Neural crest cell (in vitro differentiated cells): ENCODE data around the gene CSE1L. TPM values are rescaled to one million over a fixed set of nuclear protein-coding genes. Genes with fewer than 3 reads are reported as not detected.
A peak's percentile ranks its signal among the peaks of the same experiment; 100 is the strongest.

Experiments used
- DNase-seq: peaks from one replicate; pipeline ENCODE4 v3.0.0; 2021; ENCODE audit warnings: low read depth, mixed read lengths, low spot score
- H3K27ac Mint-ChIP-seq: one replicate; pipeline ENCODE4 v1.8.0; 2021; ENCODE audit warnings: mild to moderate bottlenecking, mixed read lengths; ENCODE audit not compliant: unreplicated experiment
- H3K27me3 Mint-ChIP-seq: 2 replicates; pipeline ENCODE4 v1.8.0; 2021; ENCODE audit warnings: low read depth, mild to moderate bottlenecking, mixed read lengths
- H3K36me3 Mint-ChIP-seq: 2 replicates; pipeline ENCODE4 v1.8.0; 2021; ENCODE audit warnings: low read depth, mild to moderate bottlenecking, mixed read lengths
- H3K4me1 Mint-ChIP-seq: 2 replicates; pipeline ENCODE4 v1.8.0; 2021; ENCODE audit warnings: mixed read lengths
- H3K4me3 Mint-ChIP-seq: one replicate; pipeline ENCODE4 v1.8.0; 2021; ENCODE audit warnings: mild to moderate bottlenecking, mixed read lengths
- H3K9me3 Mint-ChIP-seq: 2 replicates; pipeline ENCODE4 v1.8.0; 2021; ENCODE audit warnings: mixed read lengths
- long read RNA-seq: library from polyadenylated mRNA; unstranded; transcript quantifications from one replicate; pipeline ENCODE4 v2.0.0, GENCODE V29; 2020
- total RNA-seq: library from RNA; stranded (reverse); gene quantifications from 2 replicates; pipeline ENCODE4 v1.2.1, GENCODE V29; 2021
- TF ChIP-seq, protein P1 (sequence below): fragments of 200-600 bp; sonication (generic); conservative IDR thresholded peaks from 2 replicates; pipeline ENCODE4 v1.5.0; 2021; ENCODE audit warnings: antibody characterized with exemption, mild to moderate bottlenecking

Gene CSE1L, protein sequence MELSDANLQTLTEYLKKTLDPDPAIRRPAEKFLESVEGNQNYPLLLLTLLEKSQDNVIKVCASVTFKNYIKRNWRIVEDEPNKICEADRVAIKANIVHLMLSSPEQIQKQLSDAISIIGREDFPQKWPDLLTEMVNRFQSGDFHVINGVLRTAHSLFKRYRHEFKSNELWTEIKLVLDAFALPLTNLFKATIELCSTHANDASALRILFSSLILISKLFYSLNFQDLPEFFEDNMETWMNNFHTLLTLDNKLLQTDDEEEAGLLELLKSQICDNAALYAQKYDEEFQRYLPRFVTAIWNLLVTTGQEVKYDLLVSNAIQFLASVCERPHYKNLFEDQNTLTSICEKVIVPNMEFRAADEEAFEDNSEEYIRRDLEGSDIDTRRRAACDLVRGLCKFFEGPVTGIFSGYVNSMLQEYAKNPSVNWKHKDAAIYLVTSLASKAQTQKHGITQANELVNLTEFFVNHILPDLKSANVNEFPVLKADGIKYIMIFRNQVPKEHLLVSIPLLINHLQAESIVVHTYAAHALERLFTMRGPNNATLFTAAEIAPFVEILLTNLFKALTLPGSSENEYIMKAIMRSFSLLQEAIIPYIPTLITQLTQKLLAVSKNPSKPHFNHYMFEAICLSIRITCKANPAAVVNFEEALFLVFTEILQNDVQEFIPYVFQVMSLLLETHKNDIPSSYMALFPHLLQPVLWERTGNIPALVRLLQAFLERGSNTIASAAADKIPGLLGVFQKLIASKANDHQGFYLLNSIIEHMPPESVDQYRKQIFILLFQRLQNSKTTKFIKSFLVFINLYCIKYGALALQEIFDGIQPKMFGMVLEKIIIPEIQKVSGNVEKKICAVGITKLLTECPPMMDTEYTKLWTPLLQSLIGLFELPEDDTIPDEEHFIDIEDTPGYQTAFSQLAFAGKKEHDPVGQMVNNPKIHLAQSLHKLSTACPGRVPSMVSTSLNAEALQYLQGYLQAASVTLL
- total RNA-seq: 186 and 196 TPM in 2 replicates
- long read RNA-seq, transcript CSE1L-201 (25 exons, 3,553 nt): major isoform, 142 of 247 reads
- long read RNA-seq, partial matches to known transcripts: 84 of 247 reads
- long read RNA-seq, other reads (novel, unspliced or antisense): 21 of 247 reads

- H3K36me3 Mint-ChIP-seq: peaks cover 12% of the 10 kb centered on the region
- peaks cover 34% of the 10 kb centered on the region for H3K4me1 Mint-ChIP-seq
- no peaks in the 10 kb centered on the region for H3K9me3 Mint-ChIP-seq
- DNase-seq: peak; percentile 94
- no peaks in the 10 kb centered on the region for H3K27me3 Mint-ChIP-seq
- TF ChIP-seq, protein P1, sequence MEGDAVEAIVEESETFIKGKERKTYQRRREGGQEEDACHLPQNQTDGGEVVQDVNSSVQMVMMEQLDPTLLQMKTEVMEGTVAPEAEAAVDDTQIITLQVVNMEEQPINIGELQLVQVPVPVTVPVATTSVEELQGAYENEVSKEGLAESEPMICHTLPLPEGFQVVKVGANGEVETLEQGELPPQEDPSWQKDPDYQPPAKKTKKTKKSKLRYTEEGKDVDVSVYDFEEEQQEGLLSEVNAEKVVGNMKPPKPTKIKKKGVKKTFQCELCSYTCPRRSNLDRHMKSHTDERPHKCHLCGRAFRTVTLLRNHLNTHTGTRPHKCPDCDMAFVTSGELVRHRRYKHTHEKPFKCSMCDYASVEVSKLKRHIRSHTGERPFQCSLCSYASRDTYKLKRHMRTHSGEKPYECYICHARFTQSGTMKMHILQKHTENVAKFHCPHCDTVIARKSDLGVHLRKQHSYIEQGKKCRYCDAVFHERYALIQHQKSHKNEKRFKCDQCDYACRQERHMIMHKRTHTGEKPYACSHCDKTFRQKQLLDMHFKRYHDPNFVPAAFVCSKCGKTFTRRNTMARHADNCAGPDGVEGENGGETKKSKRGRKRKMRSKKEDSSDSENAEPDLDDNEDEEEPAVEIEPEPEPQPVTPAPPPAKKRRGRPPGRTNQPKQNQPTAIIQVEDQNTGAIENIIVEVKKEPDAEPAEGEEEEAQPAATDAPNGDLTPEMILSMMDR: peak; percentile 37
- peak within 1 kb of the TSS; percentile 99 for H3K27ac Mint-ChIP-seq
- peak within 1 kb of the TSS; percentile 100 for H3K4me3 Mint-ChIP-seq
Observed at GRCh38 chr20:49046087-49046900, at the start of gene CSE1L. Gene CSE1L, plus strand, starts transcription at chr20:49046312. Its CDS starts 12,152 bp downstream, at chr20:49058464.

DNA sequence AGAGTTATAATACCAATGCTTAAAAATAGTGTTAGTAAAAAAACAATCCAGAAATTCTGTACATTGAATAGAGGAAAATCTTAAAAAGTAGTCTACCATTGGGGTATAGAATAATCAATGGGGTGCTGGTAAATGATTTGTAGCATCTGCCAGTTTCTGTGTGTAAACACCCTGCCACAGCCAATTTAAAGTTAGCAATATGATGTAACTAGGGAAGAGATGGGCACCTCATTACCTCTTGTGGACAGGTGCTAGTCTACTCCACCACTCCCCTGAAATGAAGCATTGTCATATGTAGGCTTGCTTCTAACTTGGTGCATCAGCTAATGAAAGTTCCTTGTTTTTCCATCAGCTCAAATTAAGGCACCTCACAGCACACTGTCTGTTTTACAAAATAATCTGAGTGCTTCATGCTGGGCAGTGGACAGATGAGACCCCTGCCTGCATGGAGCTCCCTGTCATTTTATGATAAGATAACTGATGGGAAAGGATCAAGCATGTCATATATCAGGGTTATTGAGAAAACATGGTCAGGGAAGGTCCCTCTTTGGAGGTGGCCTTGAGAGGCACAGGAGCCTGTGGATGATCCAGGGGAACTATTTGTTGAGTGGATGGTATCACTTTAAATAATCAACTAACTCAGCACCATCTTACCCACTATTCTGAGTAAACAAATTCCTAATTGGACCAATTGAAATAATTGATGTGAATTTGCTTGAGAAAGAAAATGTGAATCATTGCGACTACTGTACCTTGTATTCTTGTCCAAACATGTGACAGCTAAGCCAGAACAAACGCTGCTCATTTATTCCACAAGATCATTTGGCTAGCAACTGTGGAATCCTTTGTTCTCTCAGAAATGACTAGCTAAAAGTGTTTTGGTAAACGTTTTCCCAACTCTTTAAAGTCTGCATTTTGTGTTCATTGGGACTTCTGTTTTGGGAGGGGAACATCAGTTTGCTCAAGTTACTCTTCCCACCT lies 45.9 kb upstream of the CSE1L start:
- H3K27ac Mint-ChIP-seq: no peak overlapping the region
- TF ChIP-seq, protein P1: no peak

DNA sequence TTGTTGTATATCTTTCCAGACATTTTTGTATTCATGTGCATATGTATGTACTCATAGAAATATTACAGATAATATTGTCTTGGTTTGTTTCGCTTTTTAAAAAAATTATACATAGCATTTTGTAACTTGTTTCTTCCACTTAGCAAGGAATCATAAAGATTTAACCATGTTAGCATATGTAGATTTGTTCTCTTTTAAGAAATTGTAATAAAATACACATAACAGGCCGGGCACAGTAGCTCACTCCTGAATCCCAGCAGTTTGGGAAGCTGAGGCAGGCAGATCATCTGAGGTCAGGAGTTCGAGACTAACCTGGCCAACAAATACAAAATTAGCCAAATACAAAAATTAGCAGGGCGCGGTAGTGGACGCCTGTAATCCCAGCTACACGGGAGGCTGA lies 44.4 kb upstream of the CSE1L start:
- H3K36me3 Mint-ChIP-seq: peaks cover 10% of the 10 kb centered on the region
- H3K4me1 Mint-ChIP-seq: no peaks in the 10 kb centered on the region
- no peaks in the 10 kb centered on the region for H3K9me3 Mint-ChIP-seq
- no peak overlapping the region for H3K4me3 Mint-ChIP-seq
- no peak for DNase-seq
- H3K27ac Mint-ChIP-seq: no peak overlapping the region
- H3K27me3 Mint-ChIP-seq: no peaks in the 10 kb centered on the region
- TF ChIP-seq, protein P1: no peak

More for the DNA sequence above, 45.9 kb upstream of the CSE1L start:
- Mint-ChIP-seq H3K4me1 (no peaks in the 10 kb centered on the region), H3K36me3 (peaks cover 13% of the 10 kb centered on the region), H3K27me3 (no peaks in the 10 kb centered on the region), H3K4me3 (no peak overlapping the region), H3K9me3 (no peaks in the 10 kb centered on the region)
- DNase-seq: no peak

GRCh38 chr20:49006446-49006980 lies 39.6 kb upstream of the CSE1L start:
- no peak for DNase-seq
- H3K9me3 Mint-ChIP-seq: no peaks in the 10 kb centered on the region
- TF ChIP-seq, protein P1: no peak
- H3K27me3 Mint-ChIP-seq: no peaks in the 10 kb centered on the region
- H3K27ac Mint-ChIP-seq: peak overlapping the region; percentile 54
- H3K4me1 Mint-ChIP-seq: no peaks in the 10 kb centered on the region
- H3K36me3 Mint-ChIP-seq: peaks cover 2% of the 10 kb centered on the region
- H3K4me3 Mint-ChIP-seq: no peak overlapping the region
